Liver (tissue), 9 donors: ENCODE data around the gene SP100. TPM values are rescaled to one million over a fixed set of nuclear protein-coding genes. Genes with fewer than 3 reads are reported as not detected.

ENCODE experiments used
- DNase-seq: peaks from one replicate; pipeline ENCODE4 v3.0.0-alpha.2; 2017; ENCODE audit warnings: low spot score
- H3K27ac ChIP-seq, 2 donors: one replicate each; pipeline ENCODE4 v1.7.0; 2013; ENCODE audit warnings: inconsistent platforms in 2 of 2, low read length in 2 of 2, control low read depth in 1 of 2, low read depth in 1 of 2, mild to moderate bottlenecking in 1 of 2
- H3K27me3 ChIP-seq, 4 donors: one replicate each; pipeline versions ENCODE4 v1.6.1 to v1.7.0; 2013; ENCODE audit warnings: low read length in 3 of 4, inconsistent platforms in 1 of 4, mild to moderate bottlenecking in 1 of 4, moderate library complexity in 1 of 4; ENCODE audit not compliant: control insufficient read depth in 4 of 4, insufficient read depth in 4 of 4
- H3K36me3 ChIP-seq, 4 donors: one replicate each; pipeline versions ENCODE4 v1.6.1 to v1.7.0; 2013; ENCODE audit warnings: low read length in 3 of 4, mild to moderate bottlenecking in 3 of 4, low read depth in 1 of 4, moderate library complexity in 1 of 4; ENCODE audit not compliant: control insufficient read depth in 4 of 4, insufficient read depth in 3 of 4
- H3K4me1 ChIP-seq, 4 donors: one replicate each; pipeline versions ENCODE4 v1.6.1 to v1.7.0; 2013; ENCODE audit warnings: low read length in 3 of 4, mild to moderate bottlenecking in 3 of 4, moderate library complexity in 1 of 4; ENCODE audit not compliant: control insufficient read depth in 4 of 4, insufficient read depth in 4 of 4
- H3K4me3 ChIP-seq, 3 donors: one replicate each; pipeline versions ENCODE4 v1.6.1 to v1.7.0; 2013; ENCODE audit warnings: low read length in 3 of 3, control low read depth in 1 of 3, low read depth in 1 of 3, mild to moderate bottlenecking in 1 of 3
- H3K9ac ChIP-seq, 2 donors: one replicate each; pipeline ENCODE4 v1.7.0; 2013; ENCODE audit warnings: low read length in 2 of 2, mild to moderate bottlenecking in 2 of 2, moderate library complexity in 2 of 2, control low read depth in 1 of 2, low read depth in 1 of 2
- H3K9me3 ChIP-seq, 4 donors: one replicate each; pipeline versions ENCODE4 v1.6.1 to v1.7.0; 2013; ENCODE audit warnings: low read length in 3 of 4; ENCODE audit not compliant: control insufficient read depth in 4 of 4
- EGR1 ChIP-seq, 2 donors: IDR thresholded peaks; 2 replicates each; pipeline ENCODE4 v1.6.1; 2016 to 2018; ENCODE audit warnings: antibody characterized with exemption in 2 of 2, low read depth in 2 of 2
- FOXA1 ChIP-seq: IDR thresholded peaks from 2 replicates; pipeline ENCODE4 v1.6.1; 2016; ENCODE audit warnings: antibody characterized with exemption
- FOXA2 ChIP-seq: IDR thresholded peaks from 2 replicates; pipeline ENCODE4 v1.6.1; 2016; ENCODE audit warnings: antibody characterized with exemption
- GABPA ChIP-seq, 2 donors: IDR thresholded peaks in 1 of 2; conservative IDR thresholded peaks in 1 of 2; 2 replicates each; pipeline ENCODE4 v1.6.1; 2016; ENCODE audit warnings: antibody characterized with exemption in 2 of 2, mild to moderate bottlenecking in 1 of 2, moderate library complexity in 1 of 2
- HNF4A ChIP-seq, 2 donors: conservative IDR thresholded peaks; 2 replicates each; pipeline ENCODE4 v1.6.1; 2016; ENCODE audit warnings: antibody characterized with exemption in 2 of 2, mild to moderate bottlenecking in 2 of 2
- HNF4G ChIP-seq: IDR thresholded peaks from 2 replicates; pipeline ENCODE4 v1.6.1; 2016; ENCODE audit warnings: antibody characterized with exemption
- JUND ChIP-seq, 2 donors: IDR thresholded peaks; 2 replicates each; pipeline ENCODE4 v1.6.1; 2016; ENCODE audit warnings: antibody characterized with exemption in 2 of 2
- NR2F2 ChIP-seq: IDR thresholded peaks from 2 replicates; pipeline ENCODE4 v1.6.1; 2016; ENCODE audit warnings: antibody characterized with exemption
- RAD21 ChIP-seq, 2 donors: IDR thresholded peaks; 2 replicates each; pipeline ENCODE4 v1.6.1; 2016; ENCODE audit warnings: antibody characterized with exemption in 2 of 2, mild to moderate bottlenecking in 2 of 2
- RXRA ChIP-seq, 2 donors: IDR thresholded peaks; 2 replicates each; pipeline ENCODE4 v1.6.1; 2017 to 2018; ENCODE audit warnings: antibody characterized with exemption in 2 of 2, mild to moderate bottlenecking in 1 of 2
- SP1 ChIP-seq: IDR thresholded peaks from 2 replicates; pipeline ENCODE4 v1.6.1; 2018; ENCODE audit warnings: antibody characterized with exemption, mild to moderate bottlenecking
- TAF1 ChIP-seq: conservative IDR thresholded peaks from 2 replicates; pipeline ENCODE4 v1.6.1; 2016; ENCODE audit warnings: antibody characterized with exemption, mild to moderate bottlenecking
- YY1 ChIP-seq: IDR thresholded peaks from 2 replicates; pipeline ENCODE4 v1.6.1; 2016; ENCODE audit warnings: antibody characterized with exemption, mild to moderate bottlenecking
- WGBS: extraction: QIAGEN DNeasy Blood & Tissue Kit; methylation state at CpG from one replicate; pipeline ENCODE4 v1.1.7; 2013; 5-methylcytosine and 5-hydroxymethylcytosine counted together
- polyA plus RNA-seq, 2 donors: library from polyadenylated mRNA; stranded (reverse) in 1 of 2; unstranded in 1 of 2; fragments of 200-250 nt in 1 of 2; fragments of >200 nt in 1 of 2; fragmentation: Nextera tagmentation in 1 of 2; extraction: Ambion mirVana in 1 of 2; gene quantifications; one replicate each; pipeline versions ENCODE4 v1.2.1 to v1.2.3, GENCODE V29; 2013 to 2015
- total RNA-seq, 2 donors: library from RNA; depleted of rRNA; stranded (reverse); fragments of >200 nt; gene quantifications; one replicate each; pipeline ENCODE4 v1.2.3, GENCODE V29; 2014
- TF ChIP-seq, protein P1 (sequence below): IDR thresholded peaks from 2 replicates; pipeline ENCODE4 v1.6.1; 2016; ENCODE audit warnings: antibody characterized with exemption
- TF ChIP-seq, protein P2 (sequence below): fragments of 150-350 bp; IDR thresholded peaks from 2 replicates; pipeline ENCODE4 v1.5.1; 2017; ENCODE audit warnings: improper control_type of control experiment, low read depth, low read length; ENCODE audit not compliant: missing input control
- TF ChIP-seq, protein P3 (sequence below): IDR thresholded peaks from 2 replicates; pipeline ENCODE4 v1.6.1; 2016; ENCODE audit warnings: antibody characterized with exemption
- TF ChIP-seq, protein P4 (sequence below): IDR thresholded peaks from 2 replicates; pipeline ENCODE4 v1.6.1; 2016; ENCODE audit warnings: antibody characterized with exemption
- TF ChIP-seq, protein P5 (sequence below): IDR thresholded peaks from 2 replicates; pipeline ENCODE4 v1.6.1; 2016; ENCODE audit warnings: antibody characterized with exemption, mild to moderate bottlenecking
- donor health status: healthy.
- donor health status: healthy.
- donor health status: healthy.
- donor health status: healthy.
- donor health status: healthy.

The SP100 gene
- total and polyA plus RNA-seq, 4 donors, result 21.9 to 45.5 (median 33.1) TPM

DNA sequence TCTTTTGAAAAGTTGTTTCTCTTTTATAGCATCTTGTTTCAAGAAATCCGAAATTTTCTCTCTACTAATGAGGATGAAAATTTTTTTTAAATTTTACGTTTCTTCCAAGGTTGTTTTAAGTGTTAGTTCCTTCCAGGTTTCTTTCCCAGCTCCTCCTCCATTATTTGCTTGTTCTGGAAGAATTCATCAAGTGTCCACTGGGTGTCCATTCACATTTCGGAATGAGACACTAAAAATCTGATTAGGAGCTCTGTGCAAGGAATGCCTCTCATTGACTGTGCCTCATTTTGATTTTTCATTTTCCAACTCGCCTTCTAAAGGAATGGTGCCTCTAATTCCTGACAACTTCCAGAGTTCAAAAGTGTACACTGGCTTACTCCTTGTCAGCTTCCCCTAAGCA is 6.1 kb downstream of the SP100 start:
- Histone ChIP-seq H3K9ac (no peak overlapping the region), H3K27ac (no peak overlapping the region), H3K36me3 (peaks cover 0 to 4% (median 0%) of the 10 kb centered on the region in 4 donors), H3K4me1 (peaks cover 11 to 47% (median 40%) of the 10 kb centered on the region in 4 donors), H3K4me3 (no peak overlapping the region), H3K27me3 (no peaks in the 10 kb centered on the region), H3K9me3 (no peaks in the 10 kb centered on the region)
- 91% methylated on average over 4 of the region's 4 CpGs for WGBS
- TF ChIP-seq NR2F2 (no peak), TAF1 (no peak), RAD21 (IDR thresholded peaks at IDR 0.05) (peak in 1 of 2 donors; percentile 20), FOXA1 (no peak), YY1 (no peak)
- TF ChIP-seq, protein P1, sequence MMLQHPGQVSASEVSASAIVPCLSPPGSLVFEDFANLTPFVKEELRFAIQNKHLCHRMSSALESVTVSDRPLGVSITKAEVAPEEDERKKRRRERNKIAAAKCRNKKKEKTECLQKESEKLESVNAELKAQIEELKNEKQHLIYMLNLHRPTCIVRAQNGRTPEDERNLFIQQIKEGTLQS, result no peak
- DNase-seq, result no peak

DNA sequence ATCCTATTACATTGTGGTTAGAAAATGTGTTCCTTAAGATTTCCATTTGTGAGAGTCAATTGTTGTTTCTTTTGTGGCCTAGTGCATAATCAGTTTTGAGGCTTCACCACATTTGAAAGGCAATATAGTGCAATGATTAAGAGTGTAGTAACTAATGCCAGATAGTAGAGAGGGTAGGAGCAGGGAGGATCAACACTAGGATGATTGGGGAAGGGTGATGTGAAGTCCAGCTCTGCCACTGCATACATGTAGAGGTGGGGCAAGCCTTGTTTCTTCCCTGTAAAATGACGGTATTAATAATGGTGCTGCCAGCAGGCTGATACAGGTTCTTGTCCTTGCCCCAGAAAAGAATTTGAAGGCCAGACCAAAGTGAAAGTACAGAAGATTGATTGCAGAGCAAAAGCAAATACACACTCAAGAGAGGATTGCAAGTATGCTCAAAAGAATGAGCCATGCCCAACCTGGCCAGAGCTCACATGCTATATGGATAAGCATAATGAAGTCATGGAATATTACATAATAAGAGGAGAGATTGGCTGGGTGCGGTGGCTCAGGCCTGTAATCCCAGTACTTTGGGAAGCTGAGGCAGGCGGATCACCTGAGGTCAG is 8.0 kb downstream of the SP100 start:
- H3K9ac ChIP-seq, result no peak overlapping the region

More for the DNA sequence above, 8.0 kb downstream of the SP100 start:
- Histone ChIP-seq H3K9me3 (no peaks in the 10 kb centered on the region), H3K27me3 (no peaks in the 10 kb centered on the region), H3K4me1 (peaks cover 11 to 37% (median 29%) of the 10 kb centered on the region in 4 donors), H3K36me3 (peaks cover 0 to 4% (median 0%) of the 10 kb centered on the region in 4 donors), H3K27ac (peak overlapping the region in 1 of 2 donors; percentile 8), H3K4me3 (no peak overlapping the region)
- TF ChIP-seq GABPA (IDR thresholded peaks at IDR 0.05 in 1 of 2, conservative IDR thresholded peaks at IDR 0.05 in 1 of 2), result no peak
- TF ChIP-seq, protein P1, result no peak
- TF ChIP-seq, protein P2, sequence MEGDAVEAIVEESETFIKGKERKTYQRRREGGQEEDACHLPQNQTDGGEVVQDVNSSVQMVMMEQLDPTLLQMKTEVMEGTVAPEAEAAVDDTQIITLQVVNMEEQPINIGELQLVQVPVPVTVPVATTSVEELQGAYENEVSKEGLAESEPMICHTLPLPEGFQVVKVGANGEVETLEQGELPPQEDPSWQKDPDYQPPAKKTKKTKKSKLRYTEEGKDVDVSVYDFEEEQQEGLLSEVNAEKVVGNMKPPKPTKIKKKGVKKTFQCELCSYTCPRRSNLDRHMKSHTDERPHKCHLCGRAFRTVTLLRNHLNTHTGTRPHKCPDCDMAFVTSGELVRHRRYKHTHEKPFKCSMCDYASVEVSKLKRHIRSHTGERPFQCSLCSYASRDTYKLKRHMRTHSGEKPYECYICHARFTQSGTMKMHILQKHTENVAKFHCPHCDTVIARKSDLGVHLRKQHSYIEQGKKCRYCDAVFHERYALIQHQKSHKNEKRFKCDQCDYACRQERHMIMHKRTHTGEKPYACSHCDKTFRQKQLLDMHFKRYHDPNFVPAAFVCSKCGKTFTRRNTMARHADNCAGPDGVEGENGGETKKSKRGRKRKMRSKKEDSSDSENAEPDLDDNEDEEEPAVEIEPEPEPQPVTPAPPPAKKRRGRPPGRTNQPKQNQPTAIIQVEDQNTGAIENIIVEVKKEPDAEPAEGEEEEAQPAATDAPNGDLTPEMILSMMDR, result no peak
- no peak for TF ChIP-seq HNF4G
- no peak for TF ChIP-seq FOXA1
- TF ChIP-seq, protein P3, sequence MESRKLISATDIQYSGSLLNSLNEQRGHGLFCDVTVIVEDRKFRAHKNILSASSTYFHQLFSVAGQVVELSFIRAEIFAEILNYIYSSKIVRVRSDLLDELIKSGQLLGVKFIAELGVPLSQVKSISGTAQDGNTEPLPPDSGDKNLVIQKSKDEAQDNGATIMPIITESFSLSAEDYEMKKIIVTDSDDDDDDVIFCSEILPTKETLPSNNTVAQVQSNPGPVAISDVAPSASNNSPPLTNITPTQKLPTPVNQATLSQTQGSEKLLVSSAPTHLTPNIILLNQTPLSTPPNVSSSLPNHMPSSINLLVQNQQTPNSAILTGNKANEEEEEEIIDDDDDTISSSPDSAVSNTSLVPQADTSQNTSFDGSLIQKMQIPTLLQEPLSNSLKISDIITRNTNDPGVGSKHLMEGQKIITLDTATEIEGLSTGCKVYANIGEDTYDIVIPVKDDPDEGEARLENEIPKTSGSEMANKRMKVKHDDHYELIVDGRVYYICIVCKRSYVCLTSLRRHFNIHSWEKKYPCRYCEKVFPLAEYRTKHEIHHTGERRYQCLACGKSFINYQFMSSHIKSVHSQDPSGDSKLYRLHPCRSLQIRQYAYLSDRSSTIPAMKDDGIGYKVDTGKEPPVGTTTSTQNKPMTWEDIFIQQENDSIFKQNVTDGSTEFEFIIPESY, result no peak
- peak; percentile 33 to 37 for TF ChIP-seq HNF4A (conservative IDR thresholded peaks at IDR 0.05)
- TF ChIP-seq JUND (IDR thresholded peaks at IDR 0.05), result no peak
- TF ChIP-seq RXRA (IDR thresholded peaks at IDR 0.05), result peak; percentile 15 to 41
- TF ChIP-seq EGR1 (IDR thresholded peaks at IDR 0.05; ENCODE audit: low read depth in 2 of 2), result no peak
- TF ChIP-seq NR2F2, result no peak
- TF ChIP-seq TAF1, result no peak
- TF ChIP-seq YY1, result no peak
- peak in 1 of 2 donors; percentile 15 for TF ChIP-seq RAD21 (IDR thresholded peaks at IDR 0.05)
- peak; percentile 34 for TF ChIP-seq SP1
- TF ChIP-seq FOXA2, result no peak
- TF ChIP-seq, protein P4, sequence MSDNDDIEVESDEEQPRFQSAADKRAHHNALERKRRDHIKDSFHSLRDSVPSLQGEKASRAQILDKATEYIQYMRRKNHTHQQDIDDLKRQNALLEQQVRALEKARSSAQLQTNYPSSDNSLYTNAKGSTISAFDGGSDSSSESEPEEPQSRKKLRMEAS, result no peak
- TF ChIP-seq, protein P5, sequence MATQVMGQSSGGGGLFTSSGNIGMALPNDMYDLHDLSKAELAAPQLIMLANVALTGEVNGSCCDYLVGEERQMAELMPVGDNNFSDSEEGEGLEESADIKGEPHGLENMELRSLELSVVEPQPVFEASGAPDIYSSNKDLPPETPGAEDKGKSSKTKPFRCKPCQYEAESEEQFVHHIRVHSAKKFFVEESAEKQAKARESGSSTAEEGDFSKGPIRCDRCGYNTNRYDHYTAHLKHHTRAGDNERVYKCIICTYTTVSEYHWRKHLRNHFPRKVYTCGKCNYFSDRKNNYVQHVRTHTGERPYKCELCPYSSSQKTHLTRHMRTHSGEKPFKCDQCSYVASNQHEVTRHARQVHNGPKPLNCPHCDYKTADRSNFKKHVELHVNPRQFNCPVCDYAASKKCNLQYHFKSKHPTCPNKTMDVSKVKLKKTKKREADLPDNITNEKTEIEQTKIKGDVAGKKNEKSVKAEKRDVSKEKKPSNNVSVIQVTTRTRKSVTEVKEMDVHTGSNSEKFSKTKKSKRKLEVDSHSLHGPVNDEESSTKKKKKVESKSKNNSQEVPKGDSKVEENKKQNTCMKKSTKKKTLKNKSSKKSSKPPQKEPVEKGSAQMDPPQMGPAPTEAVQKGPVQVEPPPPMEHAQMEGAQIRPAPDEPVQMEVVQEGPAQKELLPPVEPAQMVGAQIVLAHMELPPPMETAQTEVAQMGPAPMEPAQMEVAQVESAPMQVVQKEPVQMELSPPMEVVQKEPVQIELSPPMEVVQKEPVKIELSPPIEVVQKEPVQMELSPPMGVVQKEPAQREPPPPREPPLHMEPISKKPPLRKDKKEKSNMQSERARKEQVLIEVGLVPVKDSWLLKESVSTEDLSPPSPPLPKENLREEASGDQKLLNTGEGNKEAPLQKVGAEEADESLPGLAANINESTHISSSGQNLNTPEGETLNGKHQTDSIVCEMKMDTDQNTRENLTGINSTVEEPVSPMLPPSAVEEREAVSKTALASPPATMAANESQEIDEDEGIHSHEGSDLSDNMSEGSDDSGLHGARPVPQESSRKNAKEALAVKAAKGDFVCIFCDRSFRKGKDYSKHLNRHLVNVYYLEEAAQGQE, result no peak
- WGBS, result 53% methylated on average over 3 of the region's 3 CpGs
- no peak for DNase-seq
